ENCODE measurements around the gene GET4. TPM values are rescaled to one million over a fixed set of nuclear protein-coding genes. Genes with fewer than 3 reads are reported as not detected.

The GET4 gene
- total and polyA plus RNA-seq, 2 of the 4 experiments (the other 2 are of a cell fraction): 11.3 to 30.9 TPM

GRCh38 chr7:875051-875450 lies 1.3 kb upstream of the GET4 start:
- 0 out of 3 replicates have a peak overlapping the region, but pooled peaks have one; percentile 17 for H2BK15ac ChIP-seq (ENCODE audit: low read depth, low read length)
- H2AK9ac ChIP-seq (replicated peaks; ENCODE audit: low read depth, low read length, poor library complexity): peak overlapping the region; percentile 53
- no peak overlapping the region for H3K56ac ChIP-seq (ENCODE audit: extremely low read depth, insufficient read depth, low read length)
- H3K79me1 ChIP-seq (ENCODE audit: low read depth in 1 of 2, low read length in 2 of 2): peaks cover 4 to 45% of the 10 kb centered on the region in 2 experiments; a peak in 2 of 4 replicates
- no peak overlapping the region for H4K91ac ChIP-seq (ENCODE audit: insufficient read depth, low read depth, low read length)
- no peak overlapping the region for H3K9ac ChIP-seq (ENCODE audit: low read depth, low read length)
- H3K23ac ChIP-seq (ENCODE audit: low read depth, low read length): no peak overlapping the region
- no peak for TF ChIP-seq FOS (IDR thresholded peaks at IDR 0.05; ENCODE audit: low read depth, low read length)
- TF ChIP-seq USF2 (IDR thresholded peaks at IDR 0.05; ENCODE audit: low read depth, low read length): no peak
- TF ChIP-seq POLR2A (IDR thresholded peaks at IDR 0.05; ENCODE audit: low read depth, low read length): no peak
- H4K20me1 ChIP-seq (ENCODE audit: insufficient read depth, low read length): peaks cover 17% of the 10 kb centered on the region
- in situ Hi-C loops (cut with MboI; ENCODE audit: low sequenced_read_pairs) (loop anchor here (10.0 kb wide), 1 partner anchor 340 kb away; no protein-coding TSS in a partner anchor), intact Hi-C loops (cut with micrococcal nuclease) (loop anchor here (10.0 kb wide), 1 partner anchor 360 kb away; the partner anchor contains the start of gene PDGFA), dilution Hi-C loops (cut with HindIII; ENCODE audit: low sequenced_read_pairs, unreplicated experiment) (no loop called here)
- no peak for DNase-seq
- H2AFZ ChIP-seq (replicated peaks; ENCODE audit: low read length, poor library complexity): peak overlapping the region; percentile 21
- H3K36me3 ChIP-seq (ENCODE audit: control insufficient read depth, insufficient read depth, low read length): peaks cover 29% of the 10 kb centered on the region
- no peak overlapping the region for H3K14ac ChIP-seq (replicated peaks; ENCODE audit: low read depth, low read length)
- H3K27me3 ChIP-seq (ENCODE audit: control insufficient read depth, insufficient read depth, low read length): no peaks in the 10 kb centered on the region
- H3K4me2 ChIP-seq (ENCODE audit: low read depth, low read length): no peak overlapping the region
- H3K9me1 ChIP-seq (ENCODE audit: insufficient read depth, low read length): 0 out of 2 replicates have a peak, but pooled peaks cover 3% of the 10 kb centered on the region
- no peak overlapping the region for H2BK120ac ChIP-seq (ENCODE audit: low read depth, low read length)
- peak overlapping the region; percentile 77 for H2AK5ac ChIP-seq (ENCODE audit: low read depth, low read length)
- no peak overlapping the region for H3K18ac ChIP-seq (ENCODE audit: low read depth, low read length)
- no peak overlapping the region for H2BK20ac ChIP-seq (ENCODE audit: low read depth, low read length)
- ChIA-PET CTCF (no interaction called here), POLR2A (ENCODE audit: unreplicated experiment) (no interaction called here)
- no peaks in the 10 kb centered on the region for H3K9me3 ChIP-seq (ENCODE audit: control insufficient read depth, insufficient read depth, low read length)
- H3K4me1 ChIP-seq (ENCODE audit: control insufficient read depth, insufficient read depth, low read length): peaks cover 5% of the 10 kb centered on the region
- BruUV-seq (replicated peaks): no TSS peak
- H3K4me3 ChIP-seq (ENCODE audit: insufficient read depth, low read depth, low read length): no peak overlapping the region
- WGBS, 2 experiments (ENCODE audit: extremely low coverage in 2 of 2, insufficient read length in 1 of 2): no CpG with 5 or more reads among the region's 7 CpGs
- H4K8ac ChIP-seq (ENCODE audit: low read depth in 2 of 2, low read length in 2 of 2): peak overlapping the region in 1 of 2 experiments; percentile 19; a peak in 1 of 4 replicates
- H4K5ac ChIP-seq (ENCODE audit: low read depth, low read length): no peak overlapping the region
- H2BK5ac ChIP-seq (ENCODE audit: low read depth, low read length, poor library complexity, severe bottlenecking): no peak overlapping the region
- no peak for ATAC-seq (ENCODE audit: low read depth)
- peak overlapping the region; percentile 55 for H3K4ac ChIP-seq (ENCODE audit: low read depth, low read length)
- H3K27ac ChIP-seq (ENCODE audit: insufficient read depth, low read length): 0 out of 2 replicates have a peak overlapping the region, but pooled peaks have one; percentile 9

Data from IMR-90 (cell line).